SK-N-SH treated with all-trans-retinoic acid at 6 μM for 48 hours (cell line): ENCODE results near the gene CDKN1B.

Experiments used
- BACH2 ChIP-seq: fragments of 250-450 bp; sonication (Bioruptor Pico); IDR thresholded peaks from 2 replicates; pipeline ENCODE4 v1.9.0; 2021; ENCODE audit warnings: mild to moderate bottlenecking, borderline replicate concordance
- ESRRG ChIP-seq: fragments of 250-450 bp; sonication (Bioruptor Pico); IDR thresholded peaks from 2 replicates; pipeline ENCODE4 v1.6.1; 2021; ENCODE audit warnings: mild to moderate bottlenecking
- PPARA ChIP-seq: fragments of 250-450 bp; sonication (Bioruptor Pico); IDR thresholded peaks from 2 replicates; pipeline ENCODE4 v1.5.0; 2020; ENCODE audit warnings: mild to moderate bottlenecking, borderline replicate concordance
- RARB ChIP-seq: fragments of 250-450 bp; sonication (Bioruptor Pico); IDR thresholded peaks from 2 replicates; pipeline ENCODE4 v1.8.0; 2021; ENCODE audit warnings: mild to moderate bottlenecking, moderate library complexity
- SNAI2 ChIP-seq: fragments of 250-450 bp; sonication (Bioruptor Pico); IDR thresholded peaks from 2 replicates; pipeline ENCODE4 v1.5.0; 2020; ENCODE audit warnings: mild to moderate bottlenecking, moderate library complexity
- ZNF565 ChIP-seq: fragments of 450-650 bp; formaldehyde crosslinking; conservative IDR thresholded peaks from 2 replicates; pipeline ENCODE4 v1.5.0; 2020; ENCODE audit warnings: low read depth, mild to moderate bottlenecking, moderate library complexity
- TF ChIP-seq, protein P1 (sequence below): fragments of 250-450 bp; sonication (Bioruptor Pico); IDR thresholded peaks from 2 replicates; pipeline ENCODE4 v1.5.0; 2020; ENCODE audit warnings: mild to moderate bottlenecking, moderate library complexity
- TF ChIP-seq, protein P2 (sequence below): fragments of 250-450 bp; sonication (Bioruptor Pico); IDR thresholded peaks from 2 replicates; pipeline ENCODE4 v1.8.0; 2020; ENCODE audit warnings: mild to moderate bottlenecking, moderate library complexity, borderline replicate concordance
- TF ChIP-seq, protein P3 (sequence below): fragments of 250-450 bp; sonication (Bioruptor Pico); IDR thresholded peaks from 2 replicates; pipeline ENCODE4 v1.5.1; 2021; ENCODE audit warnings: mild to moderate bottlenecking, moderate library complexity
- TF ChIP-seq, protein P4 (sequence below): fragments of 250-450 bp; sonication (Bioruptor Pico); IDR thresholded peaks from 2 replicates; pipeline ENCODE4 v1.5.1; 2020; ENCODE audit warnings: low read depth, mild to moderate bottlenecking, moderate library complexity

DNA sequence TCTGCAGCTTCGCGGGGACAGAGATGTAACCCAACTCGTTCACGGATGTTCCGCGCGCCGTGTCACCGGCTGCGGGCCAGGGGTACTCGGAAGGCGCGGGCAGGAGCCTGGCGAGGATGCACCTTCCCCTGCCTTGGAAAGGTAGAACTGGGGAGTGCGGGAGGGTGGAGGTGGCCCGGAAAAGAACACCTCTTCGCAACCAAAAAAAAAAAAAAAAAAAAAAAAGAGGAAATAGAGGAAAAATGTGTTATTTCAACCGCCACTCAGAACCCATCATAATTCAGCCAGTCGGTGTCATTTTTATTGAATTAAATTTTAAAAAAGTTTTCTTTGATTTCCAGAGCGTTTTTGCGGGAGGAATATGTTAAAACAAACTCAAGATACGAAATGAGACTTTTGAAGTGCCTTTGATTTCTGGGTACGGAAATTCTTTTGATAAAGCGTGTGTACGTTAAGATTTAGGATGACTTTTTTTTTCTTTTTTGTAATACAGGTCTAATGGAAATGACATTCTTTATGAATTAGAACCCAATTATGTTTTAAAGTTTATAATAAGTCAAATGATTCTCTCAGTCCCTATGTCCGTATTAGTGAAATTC lies 8.9 kb downstream of the CDKN1B start:
- TF ChIP-seq BACH2 (CRISPR knock-in tag) (no peak), ZNF565 (no peak), PPARA (CRISPR knock-in tag) (no peak), RARB (CRISPR knock-in tag) (no peak), ESRRG (CRISPR knock-in tag) (no peak), SNAI2 (CRISPR knock-in tag) (no peak)
- TF ChIP-seq, protein P1, sequence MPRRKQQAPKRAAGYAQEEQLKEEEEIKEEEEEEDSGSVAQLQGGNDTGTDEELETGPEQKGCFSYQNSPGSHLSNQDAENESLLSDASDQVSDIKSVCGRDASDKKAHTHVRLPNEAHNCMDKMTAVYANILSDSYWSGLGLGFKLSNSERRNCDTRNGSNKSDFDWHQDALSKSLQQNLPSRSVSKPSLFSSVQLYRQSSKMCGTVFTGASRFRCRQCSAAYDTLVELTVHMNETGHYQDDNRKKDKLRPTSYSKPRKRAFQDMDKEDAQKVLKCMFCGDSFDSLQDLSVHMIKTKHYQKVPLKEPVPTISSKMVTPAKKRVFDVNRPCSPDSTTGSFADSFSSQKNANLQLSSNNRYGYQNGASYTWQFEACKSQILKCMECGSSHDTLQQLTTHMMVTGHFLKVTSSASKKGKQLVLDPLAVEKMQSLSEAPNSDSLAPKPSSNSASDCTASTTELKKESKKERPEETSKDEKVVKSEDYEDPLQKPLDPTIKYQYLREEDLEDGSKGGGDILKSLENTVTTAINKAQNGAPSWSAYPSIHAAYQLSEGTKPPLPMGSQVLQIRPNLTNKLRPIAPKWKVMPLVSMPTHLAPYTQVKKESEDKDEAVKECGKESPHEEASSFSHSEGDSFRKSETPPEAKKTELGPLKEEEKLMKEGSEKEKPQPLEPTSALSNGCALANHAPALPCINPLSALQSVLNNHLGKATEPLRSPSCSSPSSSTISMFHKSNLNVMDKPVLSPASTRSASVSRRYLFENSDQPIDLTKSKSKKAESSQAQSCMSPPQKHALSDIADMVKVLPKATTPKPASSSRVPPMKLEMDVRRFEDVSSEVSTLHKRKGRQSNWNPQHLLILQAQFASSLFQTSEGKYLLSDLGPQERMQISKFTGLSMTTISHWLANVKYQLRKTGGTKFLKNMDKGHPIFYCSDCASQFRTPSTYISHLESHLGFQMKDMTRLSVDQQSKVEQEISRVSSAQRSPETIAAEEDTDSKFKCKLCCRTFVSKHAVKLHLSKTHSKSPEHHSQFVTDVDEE (CRISPR knock-in tag): no peak; the same call in 1 of the 2 replicates
- TF ChIP-seq, protein P2, sequence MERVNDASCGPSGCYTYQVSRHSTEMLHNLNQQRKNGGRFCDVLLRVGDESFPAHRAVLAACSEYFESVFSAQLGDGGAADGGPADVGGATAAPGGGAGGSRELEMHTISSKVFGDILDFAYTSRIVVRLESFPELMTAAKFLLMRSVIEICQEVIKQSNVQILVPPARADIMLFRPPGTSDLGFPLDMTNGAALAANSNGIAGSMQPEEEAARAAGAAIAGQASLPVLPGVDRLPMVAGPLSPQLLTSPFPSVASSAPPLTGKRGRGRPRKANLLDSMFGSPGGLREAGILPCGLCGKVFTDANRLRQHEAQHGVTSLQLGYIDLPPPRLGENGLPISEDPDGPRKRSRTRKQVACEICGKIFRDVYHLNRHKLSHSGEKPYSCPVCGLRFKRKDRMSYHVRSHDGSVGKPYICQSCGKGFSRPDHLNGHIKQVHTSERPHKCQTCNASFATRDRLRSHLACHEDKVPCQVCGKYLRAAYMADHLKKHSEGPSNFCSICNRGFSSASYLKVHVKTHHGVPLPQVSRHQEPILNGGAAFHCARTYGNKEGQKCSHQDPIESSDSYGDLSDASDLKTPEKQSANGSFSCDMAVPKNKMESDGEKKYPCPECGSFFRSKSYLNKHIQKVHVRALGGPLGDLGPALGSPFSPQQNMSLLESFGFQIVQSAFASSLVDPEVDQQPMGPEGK: no peak
- TF ChIP-seq, protein P3, sequence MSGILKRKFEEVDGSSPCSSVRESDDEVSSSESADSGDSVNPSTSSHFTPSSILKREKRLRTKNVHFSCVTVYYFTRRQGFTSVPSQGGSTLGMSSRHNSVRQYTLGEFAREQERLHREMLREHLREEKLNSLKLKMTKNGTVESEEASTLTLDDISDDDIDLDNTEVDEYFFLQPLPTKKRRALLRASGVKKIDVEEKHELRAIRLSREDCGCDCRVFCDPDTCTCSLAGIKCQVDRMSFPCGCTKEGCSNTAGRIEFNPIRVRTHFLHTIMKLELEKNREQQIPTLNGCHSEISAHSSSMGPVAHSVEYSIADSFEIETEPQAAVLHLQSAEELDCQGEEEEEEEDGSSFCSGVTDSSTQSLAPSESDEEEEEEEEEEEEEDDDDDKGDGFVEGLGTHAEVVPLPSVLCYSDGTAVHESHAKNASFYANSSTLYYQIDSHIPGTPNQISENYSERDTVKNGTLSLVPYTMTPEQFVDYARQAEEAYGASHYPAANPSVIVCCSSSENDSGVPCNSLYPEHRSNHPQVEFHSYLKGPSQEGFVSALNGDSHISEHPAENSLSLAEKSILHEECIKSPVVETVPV (CRISPR knock-in tag): no peak
- TF ChIP-seq, protein P4, sequence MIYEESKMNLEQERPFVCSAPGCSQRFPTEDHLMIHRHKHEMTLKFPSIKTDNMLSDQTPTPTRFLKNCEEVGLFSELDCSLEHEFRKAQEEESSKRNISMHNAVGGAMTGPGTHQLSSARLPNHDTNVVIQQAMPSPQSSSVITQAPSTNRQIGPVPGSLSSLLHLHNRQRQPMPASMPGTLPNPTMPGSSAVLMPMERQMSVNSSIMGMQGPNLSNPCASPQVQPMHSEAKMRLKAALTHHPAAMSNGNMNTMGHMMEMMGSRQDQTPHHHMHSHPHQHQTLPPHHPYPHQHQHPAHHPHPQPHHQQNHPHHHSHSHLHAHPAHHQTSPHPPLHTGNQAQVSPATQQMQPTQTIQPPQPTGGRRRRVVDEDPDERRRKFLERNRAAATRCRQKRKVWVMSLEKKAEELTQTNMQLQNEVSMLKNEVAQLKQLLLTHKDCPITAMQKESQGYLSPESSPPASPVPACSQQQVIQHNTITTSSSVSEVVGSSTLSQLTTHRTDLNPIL (CRISPR knock-in tag): no peak
